ENCODE measurements around the gene SLIT3. TPM values are rescaled to one million over a fixed set of nuclear protein-coding genes. Genes with fewer than 3 reads are reported as not detected.
"Not testable (repeated sequence)": the region's sequence is repeated elsewhere in the genome, so short reads cannot be mapped to it uniquely, and the experiment has no call there.

Gene SLIT3
- total RNA-seq, 8 experiments from 2014 or later = 6.1 to 159 (median 64.4) TPM

DNA sequence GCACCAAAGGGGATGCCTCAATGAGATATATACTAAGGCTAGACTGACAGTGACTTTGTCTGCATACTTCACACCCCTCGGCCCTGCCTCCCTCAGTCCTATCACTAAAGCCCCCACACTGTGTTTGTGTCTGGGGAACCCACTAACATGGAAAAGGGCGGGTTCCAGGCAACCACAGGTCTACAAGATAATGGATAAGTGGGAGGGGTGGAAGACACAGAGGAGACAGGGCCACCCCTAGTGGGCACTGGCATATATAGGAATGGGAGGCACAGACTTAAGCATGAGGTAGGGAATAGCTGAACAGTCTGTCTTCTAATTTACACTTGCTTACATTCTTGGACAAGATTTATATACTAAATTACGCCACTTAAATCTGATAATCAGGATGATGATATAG, 74.0 kb downstream of the SLIT3 start:
- H3K27ac ChIP-seq = no peak overlapping the region
- peak in 2 of 8 experiments; percentile 23 to 53 for ATAC-seq (replicated peaks in 6 of 8)
- 43 to 100% (median 86%) methylated on average over 1 to 3 of the region's 3 CpGs; no CpG with 5 or more reads in 2 of the 10 experiments for WGBS, 10 experiments
- in situ Hi-C loops (cut with MboI; ENCODE audit: low pct_unique_long_range_greater_than_20kb in 2 of 9, low sequenced_read_pairs in 9 of 9, unreplicated experiment in 9 of 9) = no loop called here
- peaks cover 0 to 15% of the 10 kb centered on the region in 2 donors for H3K4me1 ChIP-seq (replicated peaks in 1 of 2)
- H3K4me3 ChIP-seq = no peak overlapping the region

DNA sequence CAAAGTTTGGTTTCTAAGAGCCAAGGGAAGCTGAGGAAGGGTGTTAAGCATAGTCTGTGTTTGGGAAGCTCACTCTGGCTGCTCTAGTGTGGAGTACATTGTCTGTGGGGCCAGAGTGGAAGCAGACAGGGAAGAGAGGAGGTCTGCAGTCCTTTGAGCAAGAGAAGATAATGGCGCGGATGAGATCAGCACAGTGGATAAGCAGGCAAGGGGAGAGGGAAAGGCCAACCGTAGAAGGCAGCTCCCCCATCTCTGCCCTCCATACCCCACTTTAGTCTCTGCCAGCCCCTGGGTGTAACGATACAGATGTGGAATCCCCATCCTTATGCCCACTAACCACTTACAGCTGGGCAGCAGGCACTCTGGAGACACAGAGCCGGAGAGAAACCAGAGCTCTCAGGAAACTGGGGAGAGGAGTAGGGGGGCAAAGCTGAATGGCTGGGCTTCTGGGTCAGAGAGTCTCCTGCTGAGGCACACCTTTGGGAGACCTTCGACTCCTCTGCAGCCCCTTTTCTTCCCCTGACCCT, 75.0 kb downstream of the SLIT3 start:
- Histone ChIP-seq H3K4me1 (replicated peaks in 1 of 2) (peaks cover 0 to 15% of the 10 kb centered on the region in 2 donors), H3K27ac (no peak overlapping the region), H3K4me3 (no peak overlapping the region)
- WGBS, 10 experiments = 59 to 94% (median 74%) methylated on average over 1 to 3 of the region's 6 CpGs; no CpG with 5 or more reads in 5 of the 10 experiments
- in situ Hi-C loops (cut with MboI; ENCODE audit: low pct_unique_long_range_greater_than_20kb in 2 of 9, low sequenced_read_pairs in 9 of 9, unreplicated experiment in 9 of 9) = no loop called here
- ATAC-seq (replicated peaks in 6 of 8) = no peak

- peak in 1 of 8 experiments; percentile 23 for ATAC-seq (replicated peaks in 6 of 8)
- H3K27ac ChIP-seq = no peak overlapping the region
These were observed 77.4 kb downstream of the SLIT3 start for GRCh38 chr5:169223595-169223953.

GRCh38 chr5:169222934-169223594, 77.9 kb downstream of the SLIT3 start:
- WGBS, 10 experiments = 53 to 92% (median 74%) methylated on average over 2 to 8 of the region's 9 CpGs
- H3K27ac ChIP-seq = no peak overlapping the region
- in situ Hi-C loops (cut with MboI; ENCODE audit: low pct_unique_long_range_greater_than_20kb in 2 of 9, low sequenced_read_pairs in 9 of 9, unreplicated experiment in 9 of 9) = no loop called here
- no peak overlapping the region for H3K4me3 ChIP-seq
- peaks cover 0 to 15% of the 10 kb centered on the region in 2 donors for H3K4me1 ChIP-seq (replicated peaks in 1 of 2)
- no peak for ATAC-seq (replicated peaks in 6 of 8)

More at GRCh38 chr5:169223595-169223953, 77.4 kb downstream of the SLIT3 start:
- Histone ChIP-seq H3K4me1 (replicated peaks in 1 of 2) (peaks cover 0 to 15% of the 10 kb centered on the region in 2 donors), H3K4me3 (no peak overlapping the region)
- WGBS, 10 experiments = 25 to 100% (median 86%) methylated on average over 1 of the region's 1 CpG; no CpG with 5 or more reads in 1 of the 10 experiments
- in situ Hi-C loops (cut with MboI; ENCODE audit: low pct_unique_long_range_greater_than_20kb in 2 of 9, low sequenced_read_pairs in 9 of 9, unreplicated experiment in 9 of 9) = no loop called here

GRCh38 chr5:169221519-169221918, 79.4 kb downstream of the SLIT3 start:
- in situ Hi-C loops (cut with MboI; ENCODE audit: low pct_unique_long_range_greater_than_20kb in 2 of 9, low sequenced_read_pairs in 9 of 9, unreplicated experiment in 9 of 9) = no loop called here
- Histone ChIP-seq H3K4me1 (replicated peaks in 1 of 2) (peaks cover 0 to 15% of the 10 kb centered on the region in 2 donors), H3K27ac (no peak overlapping the region)

GRCh38 chr5:169219961-169220360, 81.0 kb downstream of the SLIT3 start:
- 67 to 100% (median 95%) methylated on average over 1 to 6 of the region's 6 CpGs; no CpG with 5 or more reads in 3 of the 10 experiments for WGBS, 10 experiments
- in situ Hi-C loops (cut with MboI; ENCODE audit: low pct_unique_long_range_greater_than_20kb in 2 of 9, low sequenced_read_pairs in 9 of 9, unreplicated experiment in 9 of 9) = no loop called here
- H3K4me1 ChIP-seq (replicated peaks in 1 of 2) = peaks cover 0 to 15% of the 10 kb centered on the region in 2 donors
- no peak overlapping the region for H3K4me3 ChIP-seq
- ATAC-seq (replicated peaks in 6 of 8) = no peak
- H3K27ac ChIP-seq = no peak overlapping the region

More at GRCh38 chr5:169221519-169221918, 79.4 kb downstream of the SLIT3 start:
- no peak overlapping the region for H3K4me3 ChIP-seq
- 87 to 100% (median 93%) methylated on average over 1 to 3 of the region's 5 CpGs; no CpG with 5 or more reads in 7 of the 10 experiments for WGBS, 10 experiments
- no peak for ATAC-seq (replicated peaks in 6 of 8)

DNA sequence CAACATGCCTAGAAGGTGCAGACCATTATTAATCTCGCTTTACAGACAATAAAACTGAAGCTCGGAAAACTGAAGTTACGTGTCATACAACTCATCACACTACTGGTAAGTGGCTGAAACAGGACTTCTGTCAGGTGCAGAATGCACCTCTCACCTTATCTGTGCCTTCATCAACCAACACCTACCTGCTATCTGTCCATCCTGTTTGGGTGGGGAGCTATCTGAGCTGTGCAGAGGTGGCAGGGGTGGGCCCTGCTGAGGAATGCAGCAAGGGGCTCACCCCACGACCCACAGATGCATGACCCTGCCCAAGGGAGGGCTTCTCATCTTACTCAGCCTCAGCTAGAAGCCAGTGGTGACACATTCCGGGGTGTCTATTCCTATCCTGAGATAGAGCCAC, 81.6 kb downstream of the SLIT3 start:
- 40 to 100% (median 41%) methylated on average over 1 to 4 of the region's 5 CpGs; no CpG with 5 or more reads in 3 of the 10 experiments for WGBS, 10 experiments
- Histone ChIP-seq H3K4me1 (replicated peaks in 1 of 2) (peaks cover 0 to 15% of the 10 kb centered on the region in 2 donors), H3K27ac (no peak overlapping the region), H3K4me3 (no peak overlapping the region)
- no peak for ATAC-seq (replicated peaks in 6 of 8)
- in situ Hi-C loops (cut with MboI; ENCODE audit: low pct_unique_long_range_greater_than_20kb in 2 of 9, low sequenced_read_pairs in 9 of 9, unreplicated experiment in 9 of 9) = no loop called here

GRCh38 chr5:169218861-169219260, 82.1 kb downstream of the SLIT3 start:
- 0 to 83% (median 72%) methylated on average over 1 to 3 of the region's 4 CpGs; no CpG with 5 or more reads in 3 of the 10 experiments for WGBS, 10 experiments
- Histone ChIP-seq H3K27ac (no peak overlapping the region), H3K4me1 (replicated peaks in 1 of 2) (peaks cover 0 to 15% of the 10 kb centered on the region in 2 donors), H3K4me3 (no peak overlapping the region)
- in situ Hi-C loops (cut with MboI; ENCODE audit: low pct_unique_long_range_greater_than_20kb in 2 of 9, low sequenced_read_pairs in 9 of 9, unreplicated experiment in 9 of 9) = no loop called here
- ATAC-seq (replicated peaks in 6 of 8) = peak in 2 of 8 experiments; percentile 54 to 83

GRCh38 chr5:169218176-169218575, 82.8 kb downstream of the SLIT3 start:
- 33 to 100% (median 73%) methylated on average over 1 to 2 of the region's 2 CpGs; no CpG with 5 or more reads in 6 of the 10 experiments for WGBS, 10 experiments

GRCh38 chr5:169216866-169217265, 84.1 kb downstream of the SLIT3 start:
- WGBS, 10 experiments = 29 to 100% (median 80%) methylated on average over 2 to 7 of the region's 8 CpGs; no CpG with 5 or more reads in 1 of the 10 experiments
- Histone ChIP-seq H3K27ac (no peak overlapping the region), H3K4me3 (no peak overlapping the region), H3K4me1 (replicated peaks in 1 of 2) (no peaks in the 10 kb centered on the region)
- in situ Hi-C loops (cut with MboI; ENCODE audit: low pct_unique_long_range_greater_than_20kb in 2 of 9, low sequenced_read_pairs in 9 of 9, unreplicated experiment in 9 of 9) = no loop called here
- no peak for ATAC-seq (replicated peaks in 6 of 8)

More at GRCh38 chr5:169218176-169218575, 82.8 kb downstream of the SLIT3 start:
- no peak for ATAC-seq (replicated peaks in 6 of 8)
- in situ Hi-C loops (cut with MboI; ENCODE audit: low pct_unique_long_range_greater_than_20kb in 2 of 9, low sequenced_read_pairs in 9 of 9, unreplicated experiment in 9 of 9) = no loop called here
- peaks cover 0 to 8% of the 10 kb centered on the region in 2 donors for H3K4me1 ChIP-seq (replicated peaks in 1 of 2)
- H3K4me3 ChIP-seq = no peak overlapping the region
- H3K27ac ChIP-seq = no peak overlapping the region

DNA sequence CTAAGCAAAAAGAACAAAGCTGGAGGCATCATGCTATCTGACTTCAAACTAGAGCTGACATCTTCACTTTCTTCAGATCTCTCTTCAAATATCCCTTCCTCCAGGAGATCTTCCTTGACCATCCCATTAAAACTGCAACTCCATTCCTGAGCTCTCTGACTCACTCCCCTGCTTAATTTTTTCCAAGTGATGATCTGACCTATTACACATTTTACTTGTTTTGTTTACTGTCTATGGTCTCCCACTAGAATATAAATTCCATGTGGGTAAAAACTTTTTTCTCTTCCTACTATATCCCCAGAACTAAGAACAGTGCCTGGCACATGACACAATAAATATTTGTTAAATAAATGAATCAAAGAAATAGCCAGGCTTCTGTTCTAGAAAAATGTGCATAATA, 87.5 kb downstream of the SLIT3 start:
- Histone ChIP-seq H3K27ac (no peak overlapping the region), H3K4me3 (no peak overlapping the region), H3K4me1 (replicated peaks in 1 of 2) (no peaks in the 10 kb centered on the region)
- ATAC-seq (replicated peaks in 6 of 8) = peak in 2 of 8 experiments; percentile 43 to 57
- in situ Hi-C loops (cut with MboI; ENCODE audit: low pct_unique_long_range_greater_than_20kb in 2 of 9, low sequenced_read_pairs in 9 of 9, unreplicated experiment in 9 of 9) = no loop called here

DNA sequence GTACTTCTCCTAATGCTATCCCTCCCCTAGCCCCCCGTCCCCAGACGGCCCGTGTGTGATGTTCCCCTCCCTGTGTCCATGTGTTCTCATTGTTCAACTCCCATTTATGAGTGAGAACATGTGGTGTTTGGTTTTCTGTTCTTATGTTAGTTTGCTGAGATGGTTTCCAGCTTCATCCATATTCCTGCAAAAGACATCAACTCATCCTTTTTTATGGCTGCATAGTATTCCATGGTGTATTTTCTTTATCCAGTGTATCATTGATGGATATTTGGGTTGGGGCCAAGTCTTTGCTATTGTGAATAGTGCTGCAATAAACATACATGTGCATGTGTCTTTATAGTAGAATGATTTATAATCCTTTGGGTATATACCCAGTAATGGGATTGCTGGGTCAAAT, 89.2 kb downstream of the SLIT3 start:
- H3K27ac ChIP-seq; ATAC-seq (replicated peaks in 6 of 8); in situ Hi-C loops (cut with MboI; ENCODE audit: low pct_unique_long_range_greater_than_20kb in 2 of 9, low sequenced_read_pairs in 9 of 9, unreplicated experiment in 9 of 9); H3K4me1 ChIP-seq (replicated peaks in 1 of 2); H3K4me3 ChIP-seq: not testable (repeated sequence)
- 100% methylated on average over 1 of the region's 3 CpGs; no CpG with 5 or more reads in 9 of the 10 experiments for WGBS, 10 experiments

DNA sequence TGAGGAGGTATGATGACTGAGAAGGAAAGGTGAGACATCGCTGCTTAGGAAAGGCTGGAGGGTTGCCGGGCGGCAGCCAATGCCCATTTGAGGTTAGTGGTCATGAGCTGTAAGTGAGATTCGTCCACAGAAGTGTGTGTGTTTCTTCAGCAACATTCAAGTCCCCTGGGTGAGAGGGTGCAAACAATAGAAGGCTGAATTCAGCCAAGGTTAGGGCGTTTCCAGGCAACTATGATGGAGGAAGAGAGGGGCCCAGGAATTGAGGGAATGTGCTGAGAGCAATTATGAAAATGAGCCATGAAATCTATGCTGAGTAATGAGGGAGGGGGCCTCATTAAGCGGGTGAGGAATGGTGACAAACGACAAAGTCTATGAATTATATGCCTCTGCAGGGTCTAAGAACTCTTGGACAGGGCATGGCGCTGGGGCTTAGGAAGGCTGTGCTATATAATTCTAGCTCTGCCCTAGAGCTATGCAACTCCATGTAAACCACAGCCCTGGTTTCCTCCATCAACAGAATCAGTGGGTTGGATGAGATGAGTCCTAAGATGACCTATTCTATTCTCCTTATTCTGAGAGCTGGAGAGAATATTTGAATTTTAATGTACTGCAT, 96.0 kb downstream of the SLIT3 start:
- ATAC-seq (replicated peaks in 6 of 8) = peak; percentile 58 to 97 (median 81)
- H3K4me1 ChIP-seq (replicated peaks in 1 of 2) = peaks cover 3 to 8% of the 10 kb centered on the region in 2 donors
- in situ Hi-C loops (cut with MboI; ENCODE audit: low pct_unique_long_range_greater_than_20kb in 2 of 9, low sequenced_read_pairs in 9 of 9, unreplicated experiment in 9 of 9) = no loop called here
- WGBS, 10 experiments = 4 to 100% (median 46%) methylated on average over 1 to 6 of the region's 8 CpGs
- H3K27ac ChIP-seq = no peak overlapping the region
- H3K4me3 ChIP-seq = no peak overlapping the region

Data from motor neuron (in vitro differentiated cells).